ENCODE data around the gene PAX3. TPM values are rescaled to one million over a fixed set of nuclear protein-coding genes. Genes with fewer than 3 reads are reported as not detected.

PAX3 gene
- total RNA-seq, 2 donors from 2014 or later: not detected

GRCh38 chr2:222232372-222232771 is 66.4 kb downstream of the PAX3 start:
- Histone ChIP-seq H3K4me3 (no peak overlapping the region), H3K27me3 (replicated peaks; ENCODE audit: insufficient read depth) (no peaks in the 10 kb centered on the region), H3K4me1 (replicated peaks) (no peaks in the 10 kb centered on the region), H3K36me3 (no peaks in the 10 kb centered on the region), H3K9me3 (no peaks in the 10 kb centered on the region), H3K27ac (no peak overlapping the region)
- no peak for TF ChIP-seq POLR2A (IDR thresholded peaks at IDR 0.05)
- no peak for TF ChIP-seq CTCF (IDR thresholded peaks at IDR 0.05)
- no peak for TF ChIP-seq POLR2AphosphoS5 (IDR thresholded peaks at IDR 0.05)
- no peak for DNase-seq (ENCODE audit: low spot score)
- 94% methylated on average over 3 of the region's 3 CpGs for WGBS
- intact Hi-C loops (cut with DNase I): no loop called here

DNA sequence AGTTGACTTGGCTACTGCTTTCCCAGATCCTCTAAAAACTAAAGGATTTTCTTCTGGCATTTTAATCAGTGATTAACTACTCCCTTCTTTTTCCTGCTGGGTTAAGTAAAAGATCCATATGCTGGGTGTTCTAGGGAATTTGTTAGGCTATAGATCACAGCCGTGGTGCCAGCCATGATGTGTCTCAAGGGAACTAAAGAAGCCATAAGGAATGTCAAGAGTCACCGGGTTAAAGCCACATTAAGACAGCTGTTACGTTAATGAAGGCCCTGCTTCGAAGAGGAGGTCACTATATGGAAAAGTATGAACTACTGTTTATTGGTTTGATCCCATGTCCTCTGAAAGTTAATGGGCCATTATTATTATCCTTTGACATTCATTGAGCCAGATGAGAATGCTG is 70.7 kb downstream of the PAX3 start:
- no peak overlapping the region for H3K27ac ChIP-seq
- no peaks in the 10 kb centered on the region for H3K4me1 ChIP-seq (replicated peaks)
- no peak for DNase-seq (ENCODE audit: low spot score)
- TF ChIP-seq POLR2A (IDR thresholded peaks at IDR 0.05) (no peak), CTCF (IDR thresholded peaks at IDR 0.05) (no peak), POLR2AphosphoS5 (IDR thresholded peaks at IDR 0.05) (no peak)
- intact Hi-C loops (cut with DNase I): no loop called here
- no peaks in the 10 kb centered on the region for H3K9me3 ChIP-seq
- 50% methylated on average over 4 of the region's 4 CpGs for WGBS
- no peaks in the 10 kb centered on the region for H3K27me3 ChIP-seq (replicated peaks; ENCODE audit: insufficient read depth)
- no peak overlapping the region for H3K4me3 ChIP-seq
- H3K36me3 ChIP-seq: no peaks in the 10 kb centered on the region

GRCh38 chr2:222218786-222219185 is 80.0 kb downstream of the PAX3 start:
- 35% methylated on average over 6 of the region's 6 CpGs for WGBS
- intact Hi-C loops (cut with DNase I): no loop called here
- Histone ChIP-seq H3K27me3 (replicated peaks; ENCODE audit: insufficient read depth) (no peaks in the 10 kb centered on the region), H3K9me3 (no peaks in the 10 kb centered on the region), H3K4me1 (replicated peaks) (no peaks in the 10 kb centered on the region), H3K4me3 (no peak overlapping the region), H3K27ac (no peak overlapping the region), H3K36me3 (no peaks in the 10 kb centered on the region)
- no peak for TF ChIP-seq POLR2AphosphoS5 (IDR thresholded peaks at IDR 0.05)
- TF ChIP-seq POLR2A (IDR thresholded peaks at IDR 0.05): no peak
- no peak for TF ChIP-seq CTCF (IDR thresholded peaks at IDR 0.05)
- DNase-seq (ENCODE audit: low spot score): no peak

GRCh38 chr2:222217712-222218111 is 81.1 kb downstream of the PAX3 start:
- no peaks in the 10 kb centered on the region for H3K36me3 ChIP-seq
- no peak for DNase-seq (ENCODE audit: low spot score)
- 68% methylated on average over 1 of the region's 1 CpG for WGBS
- H3K27ac ChIP-seq: no peak overlapping the region
- H3K4me1 ChIP-seq (replicated peaks): no peaks in the 10 kb centered on the region
- intact Hi-C loops (cut with DNase I): no loop called here
- H3K9me3 ChIP-seq: no peaks in the 10 kb centered on the region
- H3K4me3 ChIP-seq: no peak overlapping the region
- H3K27me3 ChIP-seq (replicated peaks; ENCODE audit: insufficient read depth): no peaks in the 10 kb centered on the region
- TF ChIP-seq POLR2A (IDR thresholded peaks at IDR 0.05): no peak
- TF ChIP-seq POLR2AphosphoS5 (IDR thresholded peaks at IDR 0.05): no peak
- no peak for TF ChIP-seq CTCF (IDR thresholded peaks at IDR 0.05)

DNA sequence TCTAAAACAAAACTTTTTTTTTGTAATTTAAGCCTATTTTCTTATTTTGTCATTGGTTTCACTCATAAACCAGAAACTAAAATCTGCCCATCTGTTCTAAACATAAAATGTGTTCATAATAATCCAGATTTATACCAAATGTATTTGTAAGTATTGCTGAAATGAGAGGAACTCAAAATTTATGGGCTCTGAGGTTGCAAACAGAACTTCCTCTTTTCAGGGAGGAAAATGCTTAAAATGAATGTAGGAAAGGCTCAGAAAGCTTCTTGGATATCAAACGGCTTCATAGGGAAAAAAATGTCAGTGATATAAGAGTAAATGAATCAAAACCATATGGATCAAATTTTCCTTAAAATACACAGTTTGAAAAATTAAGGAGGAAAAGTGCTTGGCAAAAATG is 83.9 kb downstream of the PAX3 start:
- no peak for TF ChIP-seq POLR2AphosphoS5 (IDR thresholded peaks at IDR 0.05)
- no peak for TF ChIP-seq POLR2A (IDR thresholded peaks at IDR 0.05)
- TF ChIP-seq CTCF (IDR thresholded peaks at IDR 0.05): no peak
- H3K4me1 ChIP-seq (replicated peaks): no peaks in the 10 kb centered on the region
- H3K27me3 ChIP-seq (replicated peaks; ENCODE audit: insufficient read depth): no peaks in the 10 kb centered on the region
- H3K36me3 ChIP-seq: no peaks in the 10 kb centered on the region
- 39% methylated on average over 1 of the region's 1 CpG for WGBS
- intact Hi-C loops (cut with DNase I): no loop called here
- H3K27ac ChIP-seq: no peak overlapping the region
- H3K4me3 ChIP-seq: no peak overlapping the region
- DNase-seq (ENCODE audit: low spot score): no peak
- no peaks in the 10 kb centered on the region for H3K9me3 ChIP-seq

Data from prostate gland (tissue), 2 donors.